ENCODE results near the gene CLCN5.

- TF ChIP-seq CTCF (IDR thresholded peaks at IDR 0.05) (no peak), EP300 (IDR thresholded peaks at IDR 0.05) (no peak)
Measured at GRCh38 chrX:49934729-49935128, 12.3 kb downstream of the CLCN5 start.
